ENCODE data around the gene HPS4.

DNA sequence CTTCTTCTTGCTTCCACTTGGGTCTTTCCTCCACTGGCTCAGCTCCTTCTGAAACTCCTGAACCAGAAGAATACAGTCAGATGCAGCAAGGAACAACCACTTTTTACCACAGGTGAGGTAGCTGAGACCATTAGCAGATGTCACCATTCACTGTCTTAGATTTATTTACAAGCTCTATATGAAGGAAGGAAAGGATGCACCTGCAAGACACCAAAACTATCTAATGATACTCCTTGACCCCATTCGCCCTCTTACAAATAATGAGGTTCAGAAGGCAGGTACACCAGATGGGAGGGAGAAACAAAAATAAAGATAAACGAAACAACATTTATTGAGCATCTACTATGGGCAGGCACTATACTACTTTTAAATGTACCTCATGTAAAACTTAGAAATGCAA lies 18.4 kb upstream of the HPS4 start:
- TF ChIP-seq POLR2A (IDR thresholded peaks at IDR 0.05) = no peak
- TF ChIP-seq, protein P1, sequence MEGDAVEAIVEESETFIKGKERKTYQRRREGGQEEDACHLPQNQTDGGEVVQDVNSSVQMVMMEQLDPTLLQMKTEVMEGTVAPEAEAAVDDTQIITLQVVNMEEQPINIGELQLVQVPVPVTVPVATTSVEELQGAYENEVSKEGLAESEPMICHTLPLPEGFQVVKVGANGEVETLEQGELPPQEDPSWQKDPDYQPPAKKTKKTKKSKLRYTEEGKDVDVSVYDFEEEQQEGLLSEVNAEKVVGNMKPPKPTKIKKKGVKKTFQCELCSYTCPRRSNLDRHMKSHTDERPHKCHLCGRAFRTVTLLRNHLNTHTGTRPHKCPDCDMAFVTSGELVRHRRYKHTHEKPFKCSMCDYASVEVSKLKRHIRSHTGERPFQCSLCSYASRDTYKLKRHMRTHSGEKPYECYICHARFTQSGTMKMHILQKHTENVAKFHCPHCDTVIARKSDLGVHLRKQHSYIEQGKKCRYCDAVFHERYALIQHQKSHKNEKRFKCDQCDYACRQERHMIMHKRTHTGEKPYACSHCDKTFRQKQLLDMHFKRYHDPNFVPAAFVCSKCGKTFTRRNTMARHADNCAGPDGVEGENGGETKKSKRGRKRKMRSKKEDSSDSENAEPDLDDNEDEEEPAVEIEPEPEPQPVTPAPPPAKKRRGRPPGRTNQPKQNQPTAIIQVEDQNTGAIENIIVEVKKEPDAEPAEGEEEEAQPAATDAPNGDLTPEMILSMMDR (IDR thresholded peaks at IDR 0.05) = no peak
- TF ChIP-seq EP300 (IDR thresholded peaks at IDR 0.05) = no peak
- TF ChIP-seq POLR2AphosphoS5 (IDR thresholded peaks at IDR 0.05) = no peak
